ENCODE measurements around the gene HLA-DQA1.
"Not testable (repeated sequence)": the region's sequence is repeated elsewhere in the genome, so short reads cannot be mapped to it uniquely, and the experiment has no call there.

HLA-DQA1 gene

DNA sequence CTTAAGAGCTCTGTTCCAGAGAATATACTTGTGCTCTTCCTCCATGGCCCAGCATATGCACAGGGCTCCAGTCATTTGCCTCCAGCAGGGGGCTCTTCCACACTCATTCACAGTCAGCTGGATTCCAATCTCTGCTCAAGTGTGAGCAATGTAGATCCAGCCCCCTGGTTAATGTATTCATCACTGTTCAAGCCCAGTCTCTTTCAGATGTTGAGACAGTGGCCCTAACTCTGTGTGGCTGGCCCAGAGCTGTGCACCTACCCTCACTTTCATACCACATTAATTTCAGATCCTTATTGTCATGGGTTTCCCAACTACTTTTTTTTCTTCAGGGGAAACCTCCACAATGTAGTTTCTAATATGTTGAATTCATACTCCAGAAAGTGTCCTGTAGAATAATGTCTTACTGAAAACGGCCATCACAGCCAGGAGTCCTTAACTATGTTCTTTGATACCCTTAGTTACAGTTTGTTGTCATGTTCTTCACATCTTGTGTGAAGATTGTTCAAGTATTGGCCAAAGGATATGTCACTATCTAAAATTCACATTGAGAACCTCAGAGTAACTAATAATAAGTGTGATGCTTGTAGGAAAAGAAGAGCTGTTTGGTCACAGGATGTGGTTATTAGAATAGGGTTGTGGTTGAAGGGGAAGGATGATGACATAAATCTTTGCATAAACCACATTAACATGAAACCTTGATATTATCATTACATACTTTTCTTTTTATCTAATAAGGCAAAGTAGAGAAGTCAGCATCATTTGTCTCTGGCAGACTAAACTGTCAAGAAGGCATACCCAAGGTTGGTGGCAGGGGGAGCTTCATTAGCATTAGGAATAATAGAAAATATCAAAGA lies 14.4 kb upstream of the HLA-DQA1 start:
- no peak for DNase-seq (ENCODE audit: extremely low read depth, low read depth)
- TF ChIP-seq, protein P1, sequence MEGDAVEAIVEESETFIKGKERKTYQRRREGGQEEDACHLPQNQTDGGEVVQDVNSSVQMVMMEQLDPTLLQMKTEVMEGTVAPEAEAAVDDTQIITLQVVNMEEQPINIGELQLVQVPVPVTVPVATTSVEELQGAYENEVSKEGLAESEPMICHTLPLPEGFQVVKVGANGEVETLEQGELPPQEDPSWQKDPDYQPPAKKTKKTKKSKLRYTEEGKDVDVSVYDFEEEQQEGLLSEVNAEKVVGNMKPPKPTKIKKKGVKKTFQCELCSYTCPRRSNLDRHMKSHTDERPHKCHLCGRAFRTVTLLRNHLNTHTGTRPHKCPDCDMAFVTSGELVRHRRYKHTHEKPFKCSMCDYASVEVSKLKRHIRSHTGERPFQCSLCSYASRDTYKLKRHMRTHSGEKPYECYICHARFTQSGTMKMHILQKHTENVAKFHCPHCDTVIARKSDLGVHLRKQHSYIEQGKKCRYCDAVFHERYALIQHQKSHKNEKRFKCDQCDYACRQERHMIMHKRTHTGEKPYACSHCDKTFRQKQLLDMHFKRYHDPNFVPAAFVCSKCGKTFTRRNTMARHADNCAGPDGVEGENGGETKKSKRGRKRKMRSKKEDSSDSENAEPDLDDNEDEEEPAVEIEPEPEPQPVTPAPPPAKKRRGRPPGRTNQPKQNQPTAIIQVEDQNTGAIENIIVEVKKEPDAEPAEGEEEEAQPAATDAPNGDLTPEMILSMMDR (IDR thresholded peaks at IDR 0.05; ENCODE audit: low read depth, low read length): peak; percentile 42

GRCh38 chr6:32623693-32624092 lies 13.5 kb upstream of the HLA-DQA1 start:
- DNase-seq (ENCODE audit: extremely low read depth, low read depth): no peak
- TF ChIP-seq, protein P1 (IDR thresholded peaks at IDR 0.05; ENCODE audit: low read depth, low read length): no peak

DNA sequence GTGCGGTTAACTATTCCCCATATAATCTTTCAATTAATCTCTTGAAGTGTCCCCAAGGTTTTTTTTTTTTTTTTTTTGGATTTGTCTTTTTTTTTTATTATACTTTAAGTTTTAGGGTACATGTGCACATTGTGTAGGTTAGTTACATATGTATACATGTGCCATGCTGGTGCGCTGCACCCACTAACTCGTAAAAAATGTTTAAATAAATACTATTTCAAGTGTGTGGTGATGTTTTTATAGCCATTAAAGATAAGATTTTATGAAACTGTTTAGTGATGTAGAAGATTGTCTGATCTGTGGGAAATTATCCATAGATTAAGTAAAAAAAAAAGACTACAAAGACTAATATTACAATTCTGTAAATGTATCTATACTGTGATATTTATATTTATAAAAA lies 12.6 kb upstream of the HLA-DQA1 start:
- TF ChIP-seq, protein P1 (IDR thresholded peaks at IDR 0.05; ENCODE audit: low read depth, low read length): no peak
- DNase-seq (ENCODE audit: extremely low read depth, low read depth): no peak

- TF ChIP-seq, protein P1 (IDR thresholded peaks at IDR 0.05; ENCODE audit: low read depth, low read length): no peak
- DNase-seq (ENCODE audit: extremely low read depth, low read depth): no peak
Observed at GRCh38 chr6:32625137-32625536, 12.1 kb upstream of the HLA-DQA1 start.

DNA sequence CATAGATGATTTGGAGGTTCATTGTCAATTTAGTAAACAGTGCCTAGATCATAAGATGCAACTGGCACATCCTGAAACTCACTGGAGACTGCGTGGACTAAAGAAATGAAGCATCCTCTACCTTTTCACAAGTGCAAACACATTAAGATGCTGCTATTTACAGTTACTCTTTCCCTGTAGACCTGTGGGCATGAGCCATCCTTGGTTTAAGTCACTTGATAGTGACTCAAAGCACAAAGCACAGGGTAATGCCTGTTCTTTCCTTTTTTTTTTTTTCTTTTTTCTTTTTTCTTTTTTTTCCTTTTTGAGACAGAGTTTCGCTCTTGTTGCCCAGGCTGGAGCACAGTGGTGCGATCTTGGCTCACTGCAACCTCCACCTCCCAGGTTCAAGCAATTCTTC lies 10.0 kb upstream of the HLA-DQA1 start:
- no peak for DNase-seq (ENCODE audit: extremely low read depth, low read depth)

GRCh38 chr6:32627831-32628230 lies 9.4 kb upstream of the HLA-DQA1 start:
- TF ChIP-seq, protein P1 (IDR thresholded peaks at IDR 0.05; ENCODE audit: low read depth, low read length): no peak
- DNase-seq (ENCODE audit: extremely low read depth, low read depth): no peak

More for the DNA sequence above, 10.0 kb upstream of the HLA-DQA1 start:
- TF ChIP-seq, protein P1 (IDR thresholded peaks at IDR 0.05; ENCODE audit: low read depth, low read length): no peak

DNA sequence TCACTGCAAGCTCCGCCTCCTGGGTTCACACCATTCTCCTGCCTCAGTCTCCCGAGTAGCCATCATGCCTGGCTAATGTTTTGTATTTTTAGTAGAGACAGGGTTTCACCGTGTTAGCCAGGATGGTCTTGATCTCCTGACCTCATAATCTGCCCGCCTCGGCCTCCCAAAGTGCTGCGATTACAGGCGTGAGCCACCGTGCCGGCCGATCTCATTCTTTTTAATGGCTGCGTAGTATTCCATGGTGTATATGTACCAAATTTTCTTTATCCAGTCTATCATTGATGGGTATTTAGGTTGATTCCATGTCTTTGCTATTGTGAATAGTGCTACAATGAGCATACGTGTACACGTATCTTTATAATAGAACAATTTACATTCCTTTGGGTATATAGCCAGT lies 7.4 kb upstream of the HLA-DQA1 start:
- DNase-seq (ENCODE audit: extremely low read depth, low read depth): not testable (repeated sequence)
